ENCODE data around the gene JOSD2.
"Not testable (repeated sequence)": the region's sequence is repeated elsewhere in the genome, so short reads cannot be mapped to it uniquely, and the experiment has no call there.

The JOSD2 gene

DNA sequence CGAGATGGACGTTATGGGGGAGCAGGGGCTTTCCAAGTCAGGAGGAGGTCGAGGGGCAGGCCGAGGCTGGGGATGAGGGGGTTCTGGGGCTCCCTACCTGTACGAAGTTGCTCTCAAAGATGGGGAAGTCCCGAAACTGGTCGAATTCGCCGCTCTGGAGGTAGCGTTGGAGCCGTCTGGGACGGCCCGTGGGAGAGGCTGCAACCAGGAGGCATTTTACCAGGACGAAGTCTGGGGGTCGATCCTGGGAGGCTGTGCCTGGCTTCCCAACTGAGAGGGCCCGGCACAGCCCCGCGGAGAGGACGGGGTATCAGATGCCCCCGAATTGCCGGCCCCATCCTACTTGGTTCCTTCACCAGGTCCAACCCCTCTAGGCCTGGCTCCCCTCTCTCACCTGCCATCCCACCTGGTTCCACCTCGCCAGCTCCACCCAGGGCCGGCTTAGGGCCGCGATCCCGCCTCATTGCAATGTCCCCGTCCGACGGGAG is 35.2 kb downstream of the JOSD2 start:
- no peak for DNase-seq (ENCODE audit: low read depth)

DNA sequence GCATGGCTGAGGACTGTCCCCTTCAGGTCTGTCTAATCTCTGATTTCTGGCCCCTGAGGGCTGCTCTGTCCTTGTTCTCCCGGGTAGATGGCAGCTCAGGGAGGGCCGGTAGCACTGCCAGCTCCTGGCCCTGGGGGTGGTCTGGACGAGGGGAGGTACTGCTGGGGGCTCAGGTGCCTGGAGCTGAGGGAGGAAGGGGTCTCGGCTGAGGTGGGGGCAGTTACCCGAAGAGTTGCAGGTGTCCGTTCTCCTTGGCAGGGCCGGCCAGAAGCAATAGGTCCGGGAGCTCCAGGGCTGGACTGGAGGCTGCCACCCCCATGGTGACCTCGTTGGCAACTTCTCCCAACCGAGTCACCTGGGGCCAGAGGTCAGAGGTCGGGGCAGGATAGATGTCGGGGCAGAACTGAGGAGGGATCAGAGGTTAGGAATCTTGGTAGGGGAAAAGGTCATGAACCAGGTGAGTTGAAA is 35.9 kb downstream of the JOSD2 start:
- no peak for DNase-seq (ENCODE audit: low read depth)

DNA sequence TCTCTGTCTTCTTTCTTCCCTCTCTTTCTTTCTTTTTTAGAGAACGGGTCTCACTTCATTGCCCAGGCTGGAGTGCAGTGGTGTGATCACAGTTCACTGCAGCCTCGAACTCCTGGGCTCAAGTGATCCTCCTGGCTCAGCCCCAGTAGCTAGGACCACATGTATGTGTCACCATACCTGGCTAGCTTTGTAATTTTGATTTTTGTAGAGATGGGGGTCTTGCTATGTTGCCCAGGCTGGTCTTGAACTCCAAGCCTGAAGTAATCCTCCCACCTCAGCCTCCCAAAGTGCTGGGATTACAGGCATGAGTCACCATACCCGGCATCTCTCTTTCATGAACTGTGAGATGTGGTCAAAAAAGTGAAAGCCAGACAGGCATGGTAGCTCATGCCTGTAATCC is 37.7 kb downstream of the JOSD2 start:
- DNase-seq (ENCODE audit: low read depth) = not testable (repeated sequence)

GRCh38 chr19:50468818-50469217 is 42.2 kb downstream of the JOSD2 start:
- no peak for DNase-seq (ENCODE audit: low read depth)

GRCh38 chr19:50467566-50467965 is 43.4 kb downstream of the JOSD2 start:
- no peak for DNase-seq (ENCODE audit: low read depth)

GRCh38 chr19:50466706-50467039 is 44.3 kb downstream of the JOSD2 start:
- DNase-seq (ENCODE audit: low read depth) = no peak

DNA sequence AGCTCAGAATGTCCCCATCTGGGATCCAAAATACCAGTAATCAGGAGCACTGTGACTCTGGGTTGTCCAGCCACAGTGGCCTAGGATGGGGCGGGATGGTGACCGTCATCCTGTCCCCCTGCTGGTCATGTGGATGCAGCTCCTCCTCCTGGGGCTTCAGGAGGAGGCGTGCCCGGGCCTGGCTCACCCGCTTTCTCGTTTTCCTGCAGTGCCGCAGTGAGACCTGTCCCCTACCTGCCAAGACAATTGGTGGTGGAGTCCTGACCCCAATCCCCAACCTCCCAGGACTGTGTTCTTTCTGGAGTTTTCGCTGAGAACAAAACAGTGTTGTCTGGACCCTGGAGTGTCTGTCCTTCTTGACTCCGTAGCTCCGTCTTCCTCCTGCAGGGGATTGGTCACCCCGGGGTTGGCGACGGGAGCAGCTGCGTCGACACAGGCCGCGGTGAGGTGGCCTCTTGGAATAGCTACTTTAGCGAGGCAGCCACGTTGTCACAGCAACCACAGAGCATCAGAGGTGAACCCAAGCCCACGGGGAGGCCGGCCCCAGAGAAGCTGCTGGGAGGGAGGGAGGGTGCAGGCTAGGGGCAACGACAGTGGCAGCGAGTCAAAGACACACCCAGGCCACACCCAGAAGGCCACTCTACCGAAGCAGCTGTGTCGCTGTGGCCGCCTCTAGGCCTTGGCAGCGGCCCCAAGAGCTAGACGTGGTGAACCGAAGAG is 44.8 kb downstream of the JOSD2 start:
- no peak for DNase-seq (ENCODE audit: low read depth)

- no peak for DNase-seq (ENCODE audit: low read depth)
Measured at GRCh38 chr19:50465000-50465399, 46.0 kb downstream of the JOSD2 start.

DNA sequence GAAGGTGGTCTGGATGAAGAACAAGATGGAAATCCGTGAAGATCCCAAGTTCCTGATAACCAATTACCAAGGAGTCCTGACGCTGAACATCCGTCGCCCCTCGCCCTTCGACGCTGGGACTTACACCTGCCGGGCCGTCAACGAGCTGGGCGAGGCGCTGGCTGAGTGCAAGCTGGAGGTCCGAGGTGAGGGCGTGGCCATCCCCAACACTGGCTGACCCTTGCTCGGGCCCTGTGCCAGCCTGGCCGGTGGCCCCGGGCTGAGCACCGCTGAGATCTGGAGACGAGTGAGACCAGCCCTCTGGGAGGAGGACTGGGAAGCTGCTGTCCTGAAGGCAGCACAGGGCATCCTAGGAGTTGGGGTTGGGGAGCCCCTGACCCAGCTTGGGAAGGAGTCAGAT is 46.6 kb downstream of the JOSD2 start:
- DNase-seq (ENCODE audit: low read depth) = no peak

DNA sequence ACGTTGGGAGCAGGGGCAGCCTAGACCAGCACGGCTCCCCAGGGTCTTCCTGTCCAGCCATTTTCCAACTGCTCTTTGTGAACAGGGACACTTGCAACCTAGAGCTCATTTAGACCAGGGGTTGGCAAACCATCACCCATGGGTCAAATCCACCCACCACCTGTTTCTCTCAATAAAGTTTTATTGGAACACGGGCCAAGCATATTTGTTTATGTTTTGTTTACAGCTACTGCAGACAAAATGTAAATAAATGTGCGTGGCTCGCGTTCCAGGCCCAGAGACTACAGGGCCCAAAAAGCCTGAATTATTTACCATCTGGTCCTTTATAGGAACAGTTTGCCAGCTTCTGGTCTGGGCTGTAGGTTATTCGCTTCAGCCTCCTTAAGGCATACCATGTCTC is 48.0 kb downstream of the JOSD2 start:
- DNase-seq (ENCODE audit: low read depth) = no peak

DNA sequence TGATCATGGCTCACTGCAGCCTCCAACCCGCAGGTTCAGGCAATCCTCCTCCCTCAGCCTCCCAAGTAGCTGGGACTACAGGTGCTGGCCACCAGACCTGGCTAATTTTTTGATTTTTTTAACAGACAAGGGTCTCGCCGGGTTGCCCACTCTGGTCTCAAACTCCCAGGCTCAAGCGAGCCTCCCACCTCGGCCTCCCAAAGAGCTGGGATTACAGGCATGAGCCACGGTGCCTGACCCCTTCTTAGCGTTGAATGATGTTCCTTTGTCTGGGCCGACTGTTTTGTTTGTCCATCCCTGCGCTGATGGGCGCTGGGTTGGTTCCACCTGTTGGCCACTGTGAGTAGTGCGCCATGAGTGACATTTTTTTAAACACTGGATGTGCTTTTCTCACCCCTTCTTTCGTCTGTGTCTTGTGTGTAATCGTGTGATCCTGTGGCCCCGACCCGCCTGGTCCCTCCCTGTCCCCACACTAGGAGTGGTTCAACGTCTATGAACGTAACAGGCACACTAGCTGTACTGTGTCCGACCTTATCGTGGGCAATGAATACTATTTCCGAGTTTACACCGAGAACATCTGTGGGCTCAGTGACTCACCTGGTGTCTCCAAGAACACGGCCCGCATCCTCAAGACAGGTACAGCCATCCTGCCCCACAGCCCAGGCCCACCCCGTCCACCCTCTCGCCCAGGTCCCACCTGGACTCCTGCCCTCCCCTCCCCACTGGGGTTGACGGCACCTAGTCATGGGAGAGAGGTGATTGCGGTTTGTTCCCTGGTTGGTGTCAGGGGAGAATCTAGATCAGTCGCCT is 49.7 kb downstream of the JOSD2 start:
- DNase-seq (ENCODE audit: low read depth) = peak; percentile 23

DNA sequence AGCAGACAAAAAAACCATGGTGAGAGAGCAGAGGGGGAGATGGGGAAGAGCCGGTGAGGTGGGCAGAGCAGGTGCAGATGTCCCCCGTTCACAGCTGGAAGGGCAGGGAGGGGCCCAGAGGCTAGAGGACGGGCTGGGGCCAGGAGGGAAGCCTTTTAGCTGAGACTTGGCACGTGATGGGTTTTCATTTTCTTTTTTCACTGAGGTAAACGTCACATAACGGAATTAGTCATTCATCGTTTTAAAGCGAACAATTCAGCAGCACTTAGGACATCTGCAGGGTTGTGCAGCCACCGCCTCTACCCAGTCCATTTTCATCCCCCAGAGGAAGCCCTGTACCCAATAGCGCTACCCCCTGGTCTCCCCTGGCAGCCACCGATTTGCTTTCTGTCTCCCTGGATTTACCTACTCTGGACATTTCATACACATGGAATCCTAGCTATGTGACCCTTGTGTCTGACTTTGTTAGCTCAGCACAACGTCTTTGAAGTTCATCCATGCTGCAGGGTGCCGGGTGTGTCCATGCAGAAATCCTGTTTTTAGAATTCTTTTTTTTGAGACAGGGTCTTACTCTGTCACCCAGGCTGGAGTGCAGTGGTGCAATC is 50.7 kb downstream of the JOSD2 start:
- no peak for DNase-seq (ENCODE audit: low read depth)

GRCh38 chr19:50459638-50460037 is 51.4 kb downstream of the JOSD2 start:
- DNase-seq (ENCODE audit: low read depth) = no peak

GRCh38 chr19:50459067-50459456 is 51.9 kb downstream of the JOSD2 start:
- no peak for DNase-seq (ENCODE audit: low read depth)

GRCh38 chr19:50458396-50459066 is 52.5 kb downstream of the JOSD2 start:
- no peak for DNase-seq (ENCODE audit: low read depth)

DNA sequence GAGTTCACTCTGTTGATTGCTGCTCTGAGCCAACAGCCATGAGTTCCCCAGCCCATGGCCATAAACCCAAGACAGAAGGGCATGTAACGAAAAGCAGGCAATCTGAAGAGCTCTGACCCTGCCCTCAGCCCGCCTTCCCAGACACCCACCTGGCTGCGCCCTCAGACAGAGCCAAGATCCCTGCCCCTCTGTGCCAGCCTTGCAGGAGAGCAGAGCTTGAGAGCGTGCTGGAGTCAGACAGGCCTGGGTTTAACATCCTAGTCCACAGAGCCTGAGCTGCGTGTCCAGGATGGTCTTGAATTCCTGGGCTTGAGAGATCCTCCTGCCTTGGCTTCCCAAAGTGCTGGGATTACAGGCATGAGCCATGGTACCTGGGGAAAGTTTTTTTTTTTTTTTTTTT is 53.7 kb downstream of the JOSD2 start:
- DNase-seq (ENCODE audit: low read depth) = no peak

All from stimulated activated CD8-positive, alpha-beta memory T cell treated with anti-CD3 and anti-CD28 coated beads, Interleukin-4, amount 100 ng/mL, for 24 hours (primary cell).